K562 (cell line): Measurements from ENCODE around the gene TRIP6. TPM values are rescaled to one million over a fixed set of nuclear protein-coding genes. Genes with fewer than 3 reads are reported as not detected.

Experiments used
- NCOR1 ChIP-seq: fragments of 450-650 bp; IDR thresholded peaks from 2 replicates; pipeline ENCODE4 v1.6.1; 2016; ENCODE audit warnings: mild to moderate bottlenecking, moderate library complexity
- NEUROD1 ChIP-seq: fragments of 150-350 bp; IDR thresholded peaks from 2 replicates; pipeline ENCODE4 v1.6.1; 2014; ENCODE audit warnings: borderline replicate concordance, low read length, low read depth; ENCODE audit not compliant: partially characterized antibody
- PRDM10 ChIP-seq: fragments of 450-650 bp; IDR thresholded peaks from 2 replicates; pipeline ENCODE4 v1.6.1; 2018; ENCODE audit not compliant: partially characterized antibody
- UBTF ChIP-seq, 2 experiments: IDR thresholded peaks; 2 replicates each; pipeline ENCODE4 v1.6.1; 2012; ENCODE audit warnings: improper control_type of control experiment in 2 of 2, low read depth in 2 of 2, low read length in 2 of 2, borderline replicate concordance in 1 of 2
- ZNF589 ChIP-seq: fragments of 200-800 bp; sonication (Bioruptor generic); IDR thresholded peaks from 2 replicates; pipeline ENCODE4 v1.6.1; 2016; ENCODE audit warnings: low read depth, missing genetic modification characterization, missing compliant biosample characterization
- polyA plus RNA-seq, 8 experiments: library from polyadenylated mRNA; depleted of rRNA in 4 of 8; stranded (reverse) in 5 of 8; unstranded in 3 of 8; fragments of >200 nt; fragmentation: Nextera tagmentation in 2 of 8; fragmentation: Illumina TruSeq in 1 of 8; extraction: Ambion mirVana in 2 of 8; extraction: Trizol in 1 of 8; gene quantifications; 2 replicates each; pipeline versions ENCODE4 v1.2.1 to v1.2.3, GENCODE V29; 2011 to 2014; ENCODE audit warnings: inconsistent platforms in 1 of 8, missing spikeins in 1 of 8
- total RNA-seq, 7 experiments: library from RNA; depleted of rRNA in 6 of 7; stranded (reverse); fragments of >200 nt in 6 of 7; fragmentation: Illumina TruSeq in 2 of 7; extraction: Trizol in 2 of 7; gene quantifications; 2 replicates each; pipeline versions ENCODE4 v1.2.1 to v1.2.3, GENCODE V29; 2011 to 2021; ENCODE audit warnings: low replicate concordance in 1 of 7

The TRIP6 gene
- total and polyA plus RNA-seq, 9 of the 15 experiments (the other 6 are each of a cell fraction or from before 2014, with no cell fraction given) = 5.9 to 141 (median 54.0) TPM

GRCh38 chr7:100825751-100826513 is 41.3 kb upstream of the TRIP6 start (continued):
- no peak for TF ChIP-seq PRDM10
- TF ChIP-seq UBTF (IDR thresholded peaks at IDR 0.05; ENCODE audit: borderline replicate concordance in 1 of 2, low read depth in 2 of 2, low read length in 2 of 2) = peak in 1 of 2 experiments; percentile 54; a peak in 1 of 4 replicates
- TF ChIP-seq NCOR1 = no peak
- no peak for TF ChIP-seq ZNF589 (CRISPR knock-in tag)
- no peak for TF ChIP-seq NEUROD1
